PC-3 (cell line): ENCODE results near the gene PEX16. TPM values are rescaled to one million over a fixed set of nuclear protein-coding genes. Genes with fewer than 3 reads are reported as not detected.

Experiments used
- ATAC-seq: fragments of 200-7000 bp; cut with Tn5 transposase; 2 replicates; pipeline ENCODE4 v1.9.1; 2020; ENCODE audit warnings: mild to moderate bottlenecking, moderate library complexity
- BruUV-seq: library from RNA; stranded (reverse); fragments of 400-500 nt; replicated peaks from 2 replicates; lab custom pipeline; 2021; lab: Mats Ljungman, UMichigan
- CTCF ChIA-PET: fragments of 300-600 bp; sonication (Branson Sonifier 250); formaldehyde crosslinking; loops from one replicate; lab custom pipeline; 2022; ENCODE audit warnings: antibody characterized with exemption; lab: Charles Lee
- POLR2A ChIA-PET: fragments of 300-600 bp; sonication (Branson Sonifier 250); formaldehyde crosslinking; loops from one replicate; lab custom pipeline; 2022; ENCODE audit warnings: antibody characterized with exemption; ENCODE audit not compliant: unreplicated experiment; lab: Charles Lee
- DNase-seq: peaks from one replicate; pipeline ENCODE4 v3.0.0-alpha.2; 2015
- H2AFZ ChIP-seq: fragments of 300-600 bp; sonication (generic); 2 replicates; pipeline ENCODE4 v1.6.0; 2016; ENCODE audit warnings: antibody characterized with exemption, low read length
- H3F3A ChIP-seq: fragments of 300-600 bp; sonication (generic); one replicate; pipeline ENCODE4 v1.6.0; 2017; ENCODE audit warnings: antibody characterized with exemption, low read length, control low read depth, mild to moderate bottlenecking; ENCODE audit not compliant: unreplicated experiment
- H3K27ac ChIP-seq: fragments of 300-600 bp; sonication (generic); 2 replicates; pipeline ENCODE4 v1.5.1; 2016; ENCODE audit warnings: mild to moderate bottlenecking, low read length
- H3K27me3 ChIP-seq: fragments of 300-600 bp; sonication (generic); 2 replicates; pipeline ENCODE4 v1.6.1; 2016; ENCODE audit warnings: low read length, mixed read lengths
- H3K36me3 ChIP-seq: fragments of 300-600 bp; sonication (generic); 2 replicates; pipeline ENCODE4 v1.6.1; 2016; ENCODE audit warnings: low read depth, mixed run types, low read length, mixed read lengths
- H3K4me1 ChIP-seq: fragments of 300-600 bp; sonication (generic); 2 replicates; pipeline ENCODE4 v1.5.1; 2016; ENCODE audit warnings: low read length; ENCODE audit not compliant: insufficient read depth
- H3K4me2 ChIP-seq: fragments of 300-600 bp; sonication (generic); 2 replicates; pipeline ENCODE4 v1.6.0; 2016; ENCODE audit warnings: low read length
- H3K4me3 ChIP-seq: fragments of 300-600 bp; sonication (generic); 2 replicates; pipeline ENCODE4 v1.5.1; 2016; ENCODE audit warnings: mild to moderate bottlenecking, low read length, mixed read lengths
- H3K79me2 ChIP-seq: fragments of 300-600 bp; sonication (generic); 2 replicates; pipeline ENCODE4 v1.6.1; 2017; ENCODE audit warnings: low read length, mixed read lengths
- H3K9ac ChIP-seq: fragments of 300-600 bp; sonication (generic); 2 replicates; pipeline ENCODE4 v1.6.0; 2016; ENCODE audit warnings: mild to moderate bottlenecking, low read length
- H3K9me2 ChIP-seq: fragments of 300-600 bp; sonication (generic); replicated peaks from 2 replicates; pipeline ENCODE4 v1.6.1; 2016; ENCODE audit warnings: mixed run types, low read length, mixed read lengths
- H3K9me3 ChIP-seq: fragments of 300-600 bp; sonication (generic); 2 replicates; pipeline ENCODE4 v1.6.1; 2016; ENCODE audit warnings: low read length, mixed read lengths
- H4K20me1 ChIP-seq: fragments of 300-600 bp; sonication (generic); 2 replicates; pipeline ENCODE4 v1.6.1; 2016; ENCODE audit warnings: low read length, mixed read lengths
- EZH2 ChIP-seq: fragments of 300-600 bp; sonication (generic); IDR thresholded peaks from one replicate; pipeline ENCODE4 v1.6.1; 2017; ENCODE audit warnings: antibody characterized with exemption, mild to moderate bottlenecking, low read length; ENCODE audit not compliant: unreplicated experiment
- EZH2phosphoT487 ChIP-seq: fragments of 300-600 bp; sonication (generic); IDR thresholded peaks from 2 replicates; pipeline ENCODE4 v1.6.1; 2018; ENCODE audit warnings: mild to moderate bottlenecking, antibody characterized with exemption, low read length, borderline replicate concordance
- intact Hi-C: fragments of 100-400 bp; cut with micrococcal nuclease; formaldehyde crosslinking; loops from 2 replicates; pipeline ENCODE4 v1.9.0; 2023
- total RNA-seq: library from RNA; depleted of rRNA; stranded (reverse); fragments of >200 nt; gene quantifications from 2 replicates; pipeline ENCODE4 v1.2.3, GENCODE V29; 2014
- TF ChIP-seq, protein P1 (sequence below): fragments of 300-600 bp; sonication (generic); conservative IDR thresholded peaks from 2 replicates; pipeline ENCODE4 v1.5.1; 2017; ENCODE audit warnings: antibody characterized with exemption, low read depth, mild to moderate bottlenecking, low read length

Gene PEX16
- total RNA-seq, 1 experiment from 2014 or later = 56.7 TPM

DNA sequence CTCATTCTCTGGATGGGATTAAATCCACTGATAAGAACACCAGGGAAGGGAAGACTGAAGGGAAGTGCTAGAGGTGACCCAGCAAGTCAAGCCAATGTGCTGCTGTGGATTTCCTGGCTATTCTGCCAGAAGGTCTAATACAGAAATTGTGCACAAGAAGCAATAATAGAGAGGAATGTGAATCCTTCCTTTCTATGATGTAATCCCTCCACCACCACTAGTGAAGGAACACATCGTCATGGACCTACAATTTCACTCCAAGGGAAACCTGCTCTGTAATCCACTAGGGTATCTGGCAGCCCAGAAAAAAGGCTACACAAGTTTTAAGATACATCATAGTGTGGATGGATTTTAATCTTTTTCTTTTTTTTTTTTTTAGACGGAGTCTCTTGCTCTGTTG is 22.2 kb upstream of the PEX16 start:
- ChIA-PET CTCF (no interaction called here), POLR2A (no interaction called here)
- H2AFZ ChIP-seq = no peak overlapping the region
- H3K79me2 ChIP-seq = no peaks in the 10 kb centered on the region
- BruUV-seq = no TSS peak
- no peaks in the 10 kb centered on the region for H3K9me3 ChIP-seq
- no peak overlapping the region for H3K4me2 ChIP-seq
- ATAC-seq (no peak), DNase-seq (no peak)
- H3K9ac ChIP-seq = no peak overlapping the region
- no peak overlapping the region for H3K4me3 ChIP-seq
- no peak overlapping the region for H3K27ac ChIP-seq
- H3K9me2 ChIP-seq = no peaks in the 10 kb centered on the region
- TF ChIP-seq EZH2phosphoT487 (no peak), EZH2 (no peak)
- TF ChIP-seq, protein P1, sequence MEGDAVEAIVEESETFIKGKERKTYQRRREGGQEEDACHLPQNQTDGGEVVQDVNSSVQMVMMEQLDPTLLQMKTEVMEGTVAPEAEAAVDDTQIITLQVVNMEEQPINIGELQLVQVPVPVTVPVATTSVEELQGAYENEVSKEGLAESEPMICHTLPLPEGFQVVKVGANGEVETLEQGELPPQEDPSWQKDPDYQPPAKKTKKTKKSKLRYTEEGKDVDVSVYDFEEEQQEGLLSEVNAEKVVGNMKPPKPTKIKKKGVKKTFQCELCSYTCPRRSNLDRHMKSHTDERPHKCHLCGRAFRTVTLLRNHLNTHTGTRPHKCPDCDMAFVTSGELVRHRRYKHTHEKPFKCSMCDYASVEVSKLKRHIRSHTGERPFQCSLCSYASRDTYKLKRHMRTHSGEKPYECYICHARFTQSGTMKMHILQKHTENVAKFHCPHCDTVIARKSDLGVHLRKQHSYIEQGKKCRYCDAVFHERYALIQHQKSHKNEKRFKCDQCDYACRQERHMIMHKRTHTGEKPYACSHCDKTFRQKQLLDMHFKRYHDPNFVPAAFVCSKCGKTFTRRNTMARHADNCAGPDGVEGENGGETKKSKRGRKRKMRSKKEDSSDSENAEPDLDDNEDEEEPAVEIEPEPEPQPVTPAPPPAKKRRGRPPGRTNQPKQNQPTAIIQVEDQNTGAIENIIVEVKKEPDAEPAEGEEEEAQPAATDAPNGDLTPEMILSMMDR = no peak
- no peaks in the 10 kb centered on the region for H4K20me1 ChIP-seq
- H3K4me1 ChIP-seq = no peaks in the 10 kb centered on the region
- no peaks in the 10 kb centered on the region for H3K27me3 ChIP-seq
- no peaks in the 10 kb centered on the region for H3K36me3 ChIP-seq
- intact Hi-C loops = no loop called here
- H3F3A ChIP-seq = no peaks in the 10 kb centered on the region

DNA sequence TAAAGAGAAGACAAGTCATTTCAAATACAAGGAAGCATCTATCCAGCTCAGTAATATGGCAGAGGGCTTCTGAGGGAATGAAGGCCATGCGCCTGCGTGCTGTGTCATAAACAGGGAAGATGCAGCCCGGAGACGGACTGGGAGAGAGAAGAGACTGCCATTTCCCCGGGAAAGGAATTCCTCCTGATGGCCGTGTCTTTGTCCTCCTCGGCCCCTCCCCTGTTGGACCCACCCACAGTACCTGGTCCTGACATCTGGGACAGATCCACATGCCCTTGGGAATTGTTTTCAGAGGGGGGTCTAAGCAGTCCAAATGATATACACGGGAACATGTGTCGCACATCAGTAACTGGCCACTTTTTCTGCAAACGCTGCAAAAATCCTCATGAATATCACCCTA is 20.2 kb upstream of the PEX16 start:
- Histone ChIP-seq H4K20me1 (no peaks in the 10 kb centered on the region), H3K9me3 (no peaks in the 10 kb centered on the region), H3F3A (no peaks in the 10 kb centered on the region), H3K27me3 (no peaks in the 10 kb centered on the region), H3K4me3 (no peak overlapping the region), H2AFZ (no peak overlapping the region), H3K27ac (no peak overlapping the region), H3K4me2 (no peak overlapping the region), H3K9ac (no peak overlapping the region), H3K4me1 (no peaks in the 10 kb centered on the region), H3K9me2 (no peaks in the 10 kb centered on the region), H3K36me3 (no peaks in the 10 kb centered on the region), H3K79me2 (no peaks in the 10 kb centered on the region)
- BruUV-seq = no TSS peak
- CTCF ChIA-PET = no interaction called here
- no peak for TF ChIP-seq EZH2
- TF ChIP-seq, protein P1 = no peak
- no peak for TF ChIP-seq EZH2phosphoT487
- intact Hi-C loops = no loop called here
- no peak for ATAC-seq
- DNase-seq = no peak
- POLR2A ChIA-PET = no interaction called here

DNA sequence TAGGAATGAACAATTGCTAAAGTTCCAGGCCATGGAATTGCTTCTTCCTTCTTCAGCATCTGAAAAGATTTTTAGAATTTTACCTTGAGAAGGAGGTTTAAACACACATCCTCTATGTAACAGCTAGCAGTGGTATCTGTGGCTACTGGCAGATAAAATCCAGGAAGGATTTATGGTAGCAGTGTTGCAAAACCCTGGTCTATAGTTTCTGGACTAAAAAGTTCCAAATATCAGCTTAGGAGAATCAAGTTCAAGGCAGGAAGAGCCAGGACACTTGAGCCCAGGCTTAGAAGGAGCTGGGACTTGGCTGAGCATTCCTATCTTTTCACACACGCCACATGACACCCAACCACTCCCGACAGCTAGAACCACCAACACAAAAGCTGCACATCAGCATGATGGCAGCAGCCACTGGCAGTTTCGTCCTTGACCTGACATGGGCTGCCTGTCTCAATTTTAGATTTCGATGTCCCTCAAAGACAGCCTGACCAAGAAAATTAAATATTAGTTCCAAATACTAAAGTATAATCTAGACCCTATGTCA is 18.9 kb upstream of the PEX16 start:
- CTCF ChIA-PET = no interaction called here
- H3F3A ChIP-seq = no peaks in the 10 kb centered on the region
- H4K20me1 ChIP-seq = no peaks in the 10 kb centered on the region
- TF ChIP-seq EZH2phosphoT487 (no peak), EZH2 (no peak)
- TF ChIP-seq, protein P1 = no peak
- H3K79me2 ChIP-seq = no peaks in the 10 kb centered on the region
- ATAC-seq (no peak), DNase-seq (no peak)
- H3K9me3 ChIP-seq = no peaks in the 10 kb centered on the region
- no peaks in the 10 kb centered on the region for H3K9me2 ChIP-seq
- no peaks in the 10 kb centered on the region for H3K27me3 ChIP-seq
- intact Hi-C loops = no loop called here
- no TSS peak for BruUV-seq
- H3K27ac ChIP-seq = no peak overlapping the region
- POLR2A ChIA-PET = interaction anchor here (0.6 kb wide), 1 partner anchor 1507 kb away, joined by 5 read pairs; no protein-coding TSS in a partner anchor
- H3K4me1 ChIP-seq = no peaks in the 10 kb centered on the region
- H3K36me3 ChIP-seq = no peaks in the 10 kb centered on the region
- H2AFZ ChIP-seq = no peak overlapping the region
- no peak overlapping the region for H3K4me2 ChIP-seq
- H3K9ac ChIP-seq = no peak overlapping the region
- H3K4me3 ChIP-seq = no peak overlapping the region
